LNCaP clone FGC (cell line): ENCODE results near the gene MC4R.

Experiments
- DNase-seq: peaks from one replicate; pipeline ENCODE4 v3.0.0-alpha.2; 2011; ENCODE audit warnings: low read depth
- H3K4me3 ChIP-seq: 2 replicates; pipeline ENCODE4 v1.5.1; 2011; ENCODE audit warnings: mild to moderate bottlenecking, low read depth, low read length, control low read depth
- TF ChIP-seq, protein P1 (sequence below): IDR thresholded peaks from 2 replicates; pipeline ENCODE4 v1.5.1; 2012; ENCODE audit warnings: mild to moderate bottlenecking; ENCODE audit not compliant: control insufficient read depth, insufficient read depth; ENCODE audit errors: extremely low read depth

The MC4R gene

DNA sequence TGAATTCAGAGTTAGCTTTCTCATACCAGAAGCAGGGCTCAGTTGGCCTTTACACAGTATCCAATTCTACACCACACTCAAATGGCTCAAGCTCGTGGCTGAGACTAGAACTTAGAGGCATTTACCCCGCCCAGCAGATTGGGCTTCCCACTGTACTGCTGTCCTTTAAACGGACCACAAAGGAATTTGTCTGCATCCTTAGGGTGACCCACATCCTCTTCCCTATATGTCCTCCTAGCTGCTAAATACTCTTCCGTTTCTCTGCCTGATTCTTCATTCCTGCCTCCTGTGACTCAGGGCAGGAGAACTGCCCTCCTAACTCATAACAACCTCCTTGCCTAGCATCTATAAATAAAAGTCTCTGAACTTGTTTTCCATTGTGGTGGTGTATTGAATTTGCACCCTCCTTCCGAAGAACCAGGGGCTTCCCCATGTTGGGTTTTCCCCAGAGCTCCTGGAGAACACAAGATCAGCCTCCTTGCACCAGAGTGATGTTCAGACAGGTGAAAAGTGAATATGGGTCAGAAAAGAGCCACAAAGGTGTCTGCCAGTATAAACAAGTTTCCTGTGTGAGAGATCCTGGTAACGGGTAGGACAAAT is 32.0 kb upstream of the MC4R start:
- TF ChIP-seq, protein P1, sequence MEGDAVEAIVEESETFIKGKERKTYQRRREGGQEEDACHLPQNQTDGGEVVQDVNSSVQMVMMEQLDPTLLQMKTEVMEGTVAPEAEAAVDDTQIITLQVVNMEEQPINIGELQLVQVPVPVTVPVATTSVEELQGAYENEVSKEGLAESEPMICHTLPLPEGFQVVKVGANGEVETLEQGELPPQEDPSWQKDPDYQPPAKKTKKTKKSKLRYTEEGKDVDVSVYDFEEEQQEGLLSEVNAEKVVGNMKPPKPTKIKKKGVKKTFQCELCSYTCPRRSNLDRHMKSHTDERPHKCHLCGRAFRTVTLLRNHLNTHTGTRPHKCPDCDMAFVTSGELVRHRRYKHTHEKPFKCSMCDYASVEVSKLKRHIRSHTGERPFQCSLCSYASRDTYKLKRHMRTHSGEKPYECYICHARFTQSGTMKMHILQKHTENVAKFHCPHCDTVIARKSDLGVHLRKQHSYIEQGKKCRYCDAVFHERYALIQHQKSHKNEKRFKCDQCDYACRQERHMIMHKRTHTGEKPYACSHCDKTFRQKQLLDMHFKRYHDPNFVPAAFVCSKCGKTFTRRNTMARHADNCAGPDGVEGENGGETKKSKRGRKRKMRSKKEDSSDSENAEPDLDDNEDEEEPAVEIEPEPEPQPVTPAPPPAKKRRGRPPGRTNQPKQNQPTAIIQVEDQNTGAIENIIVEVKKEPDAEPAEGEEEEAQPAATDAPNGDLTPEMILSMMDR = no peak
- no peak overlapping the region for H3K4me3 ChIP-seq
- no peak for DNase-seq

DNA sequence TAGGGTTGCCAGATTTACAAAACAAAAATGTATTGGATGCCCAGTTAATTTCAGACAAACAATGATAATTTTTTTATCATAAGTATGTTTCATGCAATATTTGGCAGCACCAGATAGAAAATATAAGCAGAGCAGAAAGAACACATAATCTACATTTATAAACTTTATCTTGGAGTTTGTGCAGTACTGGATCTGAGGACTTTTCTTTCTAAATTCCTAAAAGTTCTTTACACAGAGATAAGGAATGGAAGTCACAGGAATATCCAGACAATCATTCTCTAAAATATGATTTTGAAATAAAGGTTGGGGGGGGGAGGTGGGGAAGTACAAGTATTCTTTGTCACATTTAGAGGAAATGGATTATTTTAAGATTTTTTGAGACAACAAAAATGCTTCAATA is 28.8 kb upstream of the MC4R start:
- TF ChIP-seq, protein P1 = no peak
- H3K4me3 ChIP-seq = no peak overlapping the region
- no peak for DNase-seq

DNA sequence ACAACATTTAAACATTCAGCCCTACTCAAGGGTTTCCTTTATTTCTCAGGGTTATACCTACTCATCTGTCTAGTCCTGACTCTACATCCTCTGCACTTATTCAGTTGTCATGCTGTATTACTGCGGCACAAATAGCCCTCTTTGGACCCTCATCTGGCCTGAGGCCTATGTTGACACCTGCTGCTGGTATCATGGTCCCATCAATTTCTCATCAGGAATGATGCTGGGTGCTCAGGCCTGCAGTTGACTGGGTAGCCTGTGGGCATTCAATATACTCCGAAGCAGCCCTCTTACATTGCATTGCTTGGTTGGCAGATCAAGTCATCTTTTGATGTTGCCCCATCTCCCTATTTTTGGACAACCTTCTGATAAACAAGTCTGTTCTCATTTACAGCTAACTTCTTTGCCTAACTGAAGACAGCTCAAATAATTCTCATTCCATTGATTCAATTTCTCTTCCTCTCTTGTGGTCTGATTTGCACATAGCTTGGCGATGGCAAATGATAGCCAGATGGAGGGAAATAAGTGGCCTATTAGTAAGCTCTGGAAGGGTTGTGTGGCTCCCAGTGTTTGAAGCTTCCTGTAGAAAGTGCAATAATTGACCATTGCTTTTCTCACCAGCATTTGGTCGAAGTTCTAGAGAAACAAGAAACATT is 19.1 kb upstream of the MC4R start:
- DNase-seq = no peak
- no peak overlapping the region for H3K4me3 ChIP-seq
- TF ChIP-seq, protein P1 = no peak

DNA sequence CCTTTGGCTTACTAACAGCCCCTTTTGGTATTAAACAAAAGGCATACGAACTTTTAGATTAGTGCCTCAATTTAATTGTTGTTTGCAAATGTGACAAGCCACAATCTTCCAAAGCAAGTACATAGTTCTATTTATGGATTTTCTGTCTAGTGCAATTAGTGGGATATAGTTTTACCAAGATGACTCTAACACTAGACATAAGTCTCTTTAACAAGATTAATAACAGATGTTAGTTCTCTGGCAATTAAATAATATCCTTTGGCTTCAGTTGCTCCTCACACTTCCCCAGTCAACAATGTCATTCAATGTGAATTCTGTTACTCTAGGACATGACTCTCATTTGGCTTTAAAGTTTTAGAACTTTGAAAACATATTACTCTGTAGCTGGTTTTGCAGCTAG is 16.7 kb upstream of the MC4R start:
- DNase-seq = no peak
- no peak overlapping the region for H3K4me3 ChIP-seq
- TF ChIP-seq, protein P1 = no peak

DNA sequence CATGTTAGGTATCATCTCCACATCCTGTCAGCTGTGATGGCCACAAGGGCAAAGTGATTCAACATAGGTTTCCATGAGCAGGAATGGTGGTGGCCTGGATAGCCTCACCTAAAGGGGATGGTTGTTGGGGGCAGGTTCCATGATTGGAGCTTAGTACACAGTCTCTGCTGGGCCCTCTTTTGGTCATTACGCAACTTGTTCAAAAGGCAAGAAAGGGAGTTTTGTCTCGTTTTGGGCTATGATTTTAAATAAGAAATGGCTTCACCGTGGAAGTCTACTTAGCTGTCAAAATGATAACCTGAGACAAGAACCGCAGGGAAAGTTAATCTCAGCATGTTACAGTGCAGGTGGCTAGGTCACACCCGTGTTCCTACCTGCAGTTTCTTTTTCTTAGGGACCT is 13.1 kb upstream of the MC4R start:
- no peak overlapping the region for H3K4me3 ChIP-seq
- DNase-seq = no peak
- TF ChIP-seq, protein P1 = no peak

DNA sequence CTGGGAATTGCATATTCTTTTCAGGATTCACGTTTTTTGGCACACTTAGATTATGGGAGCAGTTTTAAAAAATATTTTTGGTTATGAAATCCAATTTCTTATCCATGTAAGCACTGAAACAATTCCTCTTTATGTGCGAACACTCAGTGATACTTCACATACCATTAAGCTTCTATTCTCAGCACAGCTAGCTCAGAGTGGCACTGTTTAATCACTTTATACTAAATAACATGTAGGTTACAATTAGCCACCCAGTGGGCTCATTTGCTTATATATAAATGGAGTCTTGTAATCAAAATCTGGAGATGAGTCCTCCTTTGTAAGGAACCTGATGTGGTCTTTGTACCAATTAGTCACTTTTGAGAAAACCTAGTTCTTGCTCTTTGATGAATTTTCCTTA is 11.3 kb upstream of the MC4R start:
- no peak for DNase-seq
- TF ChIP-seq, protein P1 = no peak
- no peak overlapping the region for H3K4me3 ChIP-seq
